Stimulated activated CD4-positive, alpha-beta T cell treated with anti-CD3 and anti-CD28 coated beads, Interleukin-1b, Interleukin-23, amount 100 ng/mL, for 1 hour (primary cell): ENCODE measurements around the gene HOXD1.

Experiments used
- DNase-seq, 2 donors: peaks; one replicate each; pipeline ENCODE4 v3.0.0-alpha.2; 2020; ENCODE audit warnings: low read depth in 2 of 2

Gene HOXD1

DNA sequence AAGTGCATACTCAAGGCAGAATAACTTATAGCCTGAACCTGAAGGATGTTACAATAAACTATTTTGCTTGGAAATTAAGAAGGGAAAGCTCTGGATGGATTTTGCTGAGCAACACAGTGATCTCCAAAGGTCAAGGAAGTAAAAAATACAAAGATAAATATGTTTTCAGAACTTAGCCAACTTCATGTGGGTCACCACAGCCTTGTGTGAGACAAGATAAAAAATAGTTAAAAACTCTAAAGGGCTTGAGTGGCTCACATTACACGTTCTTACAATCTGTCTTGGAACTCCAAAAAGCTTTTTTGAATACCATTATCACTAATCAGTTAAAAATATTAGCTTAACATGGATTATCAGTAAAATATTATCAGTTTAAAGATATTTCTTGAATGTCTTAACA is 51.8 kb downstream of the HOXD1 start:
- no peak for DNase-seq
